ENCODE measurements around the gene SMC1B.
"Not testable (repeated sequence)": the region's sequence is repeated elsewhere in the genome, so short reads cannot be mapped to it uniquely, and the experiment has no call there.

The SMC1B gene

GRCh38 chr22:45421349-45422055 lies 8.1 kb upstream of the SMC1B start:
- peak; percentile 26 for DNase-seq

- DNase-seq = no peak
Observed at GRCh38 chr22:45420539-45420938, 7.1 kb upstream of the SMC1B start.

GRCh38 chr22:45420011-45420410 lies 6.6 kb upstream of the SMC1B start:
- no peak for DNase-seq

- DNase-seq = no peak
Observed at GRCh38 chr22:45418770-45419138, 5.4 kb upstream of the SMC1B start.

GRCh38 chr22:45418056-45418769 lies 4.8 kb upstream of the SMC1B start:
- DNase-seq = no peak

GRCh38 chr22:45413013-45413367 lies 409 bp downstream of the SMC1B start:
- DNase-seq = no peak

GRCh38 chr22:45407793-45408192 lies 5.6 kb downstream of the SMC1B start:
- no peak for DNase-seq

- DNase-seq = no peak
Observed at GRCh38 chr22:45402466-45402985, 10.9 kb downstream of the SMC1B start.

GRCh38 chr22:45399712-45400445 lies 13.5 kb downstream of the SMC1B start:
- DNase-seq = no peak

- DNase-seq = no peak
Observed at GRCh38 chr22:45398214-45398613, 15.2 kb downstream of the SMC1B start.

GRCh38 chr22:45397806-45398205 lies 15.6 kb downstream of the SMC1B start:
- DNase-seq = no peak

GRCh38 chr22:45389546-45389945 lies 23.9 kb downstream of the SMC1B start:
- no peak for DNase-seq

GRCh38 chr22:45381348-45381747 lies 32.1 kb downstream of the SMC1B start:
- no peak for DNase-seq

- no peak for DNase-seq
Observed at GRCh38 chr22:45376703-45377102, 36.7 kb downstream of the SMC1B start.

- DNase-seq = no peak
Observed at GRCh38 chr22:45376009-45376408, 37.4 kb downstream of the SMC1B start.

GRCh38 chr22:45373592-45373991 lies 39.8 kb downstream of the SMC1B start:
- not testable (repeated sequence) for DNase-seq

GRCh38 chr22:45366713-45367112 lies 46.7 kb downstream of the SMC1B start:
- no peak for DNase-seq

GRCh38 chr22:45359627-45360026 lies 53.8 kb downstream of the SMC1B start:
- DNase-seq = no peak

GRCh38 chr22:45358127-45358526 lies 55.3 kb downstream of the SMC1B start:
- DNase-seq = no peak

- DNase-seq = no peak
Observed at GRCh38 chr22:45357490-45357889, 55.9 kb downstream of the SMC1B start.

- DNase-seq = no peak
Observed at GRCh38 chr22:45353786-45354185, 59.6 kb downstream of the SMC1B start.

GRCh38 chr22:45352757-45353156 lies 60.6 kb downstream of the SMC1B start:
- DNase-seq = not testable (repeated sequence)

- DNase-seq = no peak
Observed at GRCh38 chr22:45351956-45352355, 61.4 kb downstream of the SMC1B start.

- no peak for DNase-seq
Observed at GRCh38 chr22:45349916-45350315, 63.5 kb downstream of the SMC1B start.

Data from CD4-positive, alpha-beta T cell treated with Interferon gamma for 1 hour (primary cell).